Stimulated activated CD8-positive, alpha-beta memory T cell treated with anti-CD3 and anti-CD28 coated beads, Interleukin-12 subunit alpha, Interleukin-12 subunit beta, amount 100 ng/mL, for 1 hour (primary cell): Measurements from ENCODE around the gene CYBRD1.

ENCODE experiments used
- DNase-seq: peaks from one replicate; pipeline ENCODE4 v3.0.0-alpha.2; 2020; ENCODE audit warnings: low read depth

The CYBRD1 gene

GRCh38 chr2:171553858-171554257 lies 31.6 kb downstream of the CYBRD1 start:
- no peak for DNase-seq

GRCh38 chr2:171554991-171555615 lies 32.8 kb downstream of the CYBRD1 start:
- DNase-seq, result no peak

- no peak for DNase-seq
Measured at GRCh38 chr2:171557363-171557762, 35.1 kb downstream of the CYBRD1 start.

GRCh38 chr2:171563301-171563700 lies 41.0 kb downstream of the CYBRD1 start:
- DNase-seq, result no peak

- no peak for DNase-seq
Measured at GRCh38 chr2:171564463-171564862, 42.2 kb downstream of the CYBRD1 start.

- no peak for DNase-seq
Measured at GRCh38 chr2:171566057-171566456, 43.8 kb downstream of the CYBRD1 start.

- no peak for DNase-seq
Measured at GRCh38 chr2:171566753-171567152, 44.5 kb downstream of the CYBRD1 start.

GRCh38 chr2:171568089-171568488 lies 45.8 kb downstream of the CYBRD1 start:
- DNase-seq, result no peak

- DNase-seq, result no peak
Measured at GRCh38 chr2:171571721-171572120, 49.4 kb downstream of the CYBRD1 start.

GRCh38 chr2:171574149-171574795 lies 52.0 kb downstream of the CYBRD1 start:
- peak; percentile 67 for DNase-seq

- no peak for DNase-seq
Measured at GRCh38 chr2:171575606-171576005, 53.3 kb downstream of the CYBRD1 start.

GRCh38 chr2:171578127-171578803 lies 56.0 kb downstream of the CYBRD1 start:
- no peak for DNase-seq

GRCh38 chr2:171579481-171579880 lies 57.2 kb downstream of the CYBRD1 start:
- DNase-seq, result no peak

GRCh38 chr2:171583566-171583965 lies 61.3 kb downstream of the CYBRD1 start:
- DNase-seq, result no peak

- DNase-seq, result no peak
Measured at GRCh38 chr2:171584001-171584400, 61.7 kb downstream of the CYBRD1 start.

GRCh38 chr2:171587132-171587531 lies 64.9 kb downstream of the CYBRD1 start:
- DNase-seq, result no peak

- DNase-seq, result no peak
Measured at GRCh38 chr2:171587567-171587966, 65.3 kb downstream of the CYBRD1 start.

- DNase-seq, result no peak
Measured at GRCh38 chr2:171590116-171590515, 67.8 kb downstream of the CYBRD1 start.

- DNase-seq, result no peak
Measured at GRCh38 chr2:171592036-171592555, 69.8 kb downstream of the CYBRD1 start.

GRCh38 chr2:171595456-171595855 lies 73.2 kb downstream of the CYBRD1 start:
- no peak for DNase-seq

GRCh38 chr2:171595896-171596295 lies 73.6 kb downstream of the CYBRD1 start:
- no peak for DNase-seq

- peak; percentile 16 for DNase-seq
Measured at GRCh38 chr2:171598713-171599319, 76.5 kb downstream of the CYBRD1 start.

GRCh38 chr2:171600126-171600525 lies 77.9 kb downstream of the CYBRD1 start:
- no peak for DNase-seq
